ENCODE data around the gene CSNK1G3.

The CSNK1G3 gene

DNA sequence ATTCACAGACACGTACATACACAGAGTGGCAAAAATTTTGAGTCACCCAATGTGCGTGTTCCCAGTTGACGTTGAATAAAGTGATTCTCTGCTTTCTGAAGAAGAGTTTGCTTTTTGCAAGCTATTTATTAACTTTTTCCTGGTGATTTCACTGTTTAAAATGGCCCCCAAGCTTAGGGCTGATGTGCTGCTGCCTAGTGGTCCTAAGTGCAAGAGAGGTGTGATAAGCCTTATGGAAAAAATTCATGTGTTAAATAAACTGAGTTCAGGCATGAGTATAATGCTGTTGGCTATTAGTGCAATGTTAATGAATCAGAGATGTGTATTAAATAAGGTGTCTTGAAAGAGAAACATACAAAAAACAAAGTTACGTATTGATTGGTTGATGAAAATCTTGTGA, 16.9 kb downstream of the CSNK1G3 start:
- TF ChIP-seq CTCF (IDR thresholded peaks at IDR 0.05) (no peak), ZFX (IDR thresholded peaks at IDR 0.05; ENCODE audit: borderline replicate concordance) (no peak)

GRCh38 chr5:123530728-123531127, 18.8 kb downstream of the CSNK1G3 start:
- no peak for TF ChIP-seq ZFX (IDR thresholded peaks at IDR 0.05; ENCODE audit: borderline replicate concordance)
- no peak for TF ChIP-seq CTCF (IDR thresholded peaks at IDR 0.05)
- H3K27ac ChIP-seq: no peak overlapping the region

More for the DNA sequence above, 16.9 kb downstream of the CSNK1G3 start:
- no peak overlapping the region for H3K27ac ChIP-seq

DNA sequence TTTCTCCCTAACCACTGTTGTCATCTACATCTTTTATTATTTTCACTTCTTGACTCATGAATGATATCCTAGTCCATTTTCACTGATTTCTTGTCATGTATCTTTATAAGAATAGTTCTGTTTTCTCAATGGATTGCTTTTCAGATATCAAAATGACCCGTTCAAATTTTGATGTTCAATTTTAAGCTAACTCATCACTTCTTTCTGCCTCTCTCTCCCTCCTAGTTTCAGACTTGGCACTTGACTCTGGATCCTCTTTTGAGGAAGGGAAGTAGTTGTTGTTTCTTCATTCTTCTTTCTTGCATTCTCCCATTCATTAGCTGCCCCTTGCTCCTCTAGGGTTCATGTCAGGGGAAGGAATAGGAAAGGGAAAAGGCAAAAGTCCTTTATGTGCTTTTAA, 23.7 kb downstream of the CSNK1G3 start:
- TF ChIP-seq ZFX (IDR thresholded peaks at IDR 0.05; ENCODE audit: borderline replicate concordance) (no peak), CTCF (IDR thresholded peaks at IDR 0.05) (no peak)
- H3K27ac ChIP-seq: no peak overlapping the region

DNA sequence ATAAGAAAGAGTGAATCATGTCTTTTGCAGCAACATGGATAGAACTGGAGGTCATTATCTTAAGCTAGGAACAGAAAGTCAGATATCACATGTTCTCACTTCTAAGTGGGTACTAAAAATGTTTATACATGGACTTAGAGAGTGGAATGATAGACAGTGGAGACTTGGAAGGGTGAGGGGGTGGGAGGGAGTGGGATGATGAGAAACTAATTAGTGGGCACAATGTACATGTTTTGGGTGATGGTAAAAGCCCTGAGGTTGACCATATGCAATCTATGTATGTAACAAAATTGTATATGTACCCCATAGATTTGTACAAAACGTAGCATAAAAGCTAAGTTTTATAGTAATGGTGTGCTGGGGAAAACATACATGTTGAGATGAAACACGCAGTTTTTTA, 25.3 kb downstream of the CSNK1G3 start:
- TF ChIP-seq CTCF (IDR thresholded peaks at IDR 0.05) (no peak), ZFX (IDR thresholded peaks at IDR 0.05; ENCODE audit: borderline replicate concordance) (no peak)
- H3K27ac ChIP-seq: no peak overlapping the region

GRCh38 chr5:123537845-123538244, 25.9 kb downstream of the CSNK1G3 start:
- H3K27ac ChIP-seq: no peak overlapping the region
- TF ChIP-seq ZFX (IDR thresholded peaks at IDR 0.05; ENCODE audit: borderline replicate concordance) (no peak), CTCF (IDR thresholded peaks at IDR 0.05) (no peak)

DNA sequence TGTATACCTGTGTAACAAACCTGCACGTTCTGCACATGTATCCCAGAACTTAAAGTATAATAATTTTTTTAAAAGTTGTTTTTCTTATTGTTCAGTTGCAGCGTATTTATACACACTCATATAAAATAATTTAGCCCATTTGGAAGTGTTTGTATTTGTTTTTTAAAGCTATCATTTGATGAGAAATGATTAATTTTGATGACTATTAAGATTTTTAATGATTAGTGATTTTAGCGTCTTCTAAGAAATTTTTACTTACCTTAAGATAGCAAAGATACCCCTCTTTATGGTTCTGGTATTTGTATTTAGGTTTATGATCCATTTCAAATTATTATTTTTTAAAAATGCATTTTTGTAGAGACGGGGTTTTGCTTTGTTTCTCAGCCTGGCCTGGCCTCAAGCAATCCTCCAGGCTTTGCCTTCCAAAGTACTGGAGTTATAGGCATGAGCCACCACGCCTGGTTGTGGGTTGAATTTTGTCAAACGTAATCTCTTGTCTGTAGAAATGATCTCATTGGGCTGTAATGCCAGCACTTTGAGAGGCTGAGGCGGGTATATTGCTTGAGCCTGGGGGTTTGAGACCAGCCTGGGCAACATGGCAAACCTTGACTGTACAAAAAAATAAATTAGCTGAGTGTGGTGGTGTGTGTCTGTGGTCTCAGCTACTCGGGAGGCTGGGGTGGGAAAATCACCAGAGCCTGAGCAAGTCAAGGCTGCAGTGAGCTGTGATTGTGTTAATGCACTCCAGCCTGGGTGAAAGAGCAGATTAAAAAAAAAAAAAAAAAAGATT, 26.9 kb downstream of the CSNK1G3 start:
- TF ChIP-seq ZFX (IDR thresholded peaks at IDR 0.05; ENCODE audit: borderline replicate concordance) (no peak), CTCF (IDR thresholded peaks at IDR 0.05) (no peak)
- no peak overlapping the region for H3K27ac ChIP-seq

DNA sequence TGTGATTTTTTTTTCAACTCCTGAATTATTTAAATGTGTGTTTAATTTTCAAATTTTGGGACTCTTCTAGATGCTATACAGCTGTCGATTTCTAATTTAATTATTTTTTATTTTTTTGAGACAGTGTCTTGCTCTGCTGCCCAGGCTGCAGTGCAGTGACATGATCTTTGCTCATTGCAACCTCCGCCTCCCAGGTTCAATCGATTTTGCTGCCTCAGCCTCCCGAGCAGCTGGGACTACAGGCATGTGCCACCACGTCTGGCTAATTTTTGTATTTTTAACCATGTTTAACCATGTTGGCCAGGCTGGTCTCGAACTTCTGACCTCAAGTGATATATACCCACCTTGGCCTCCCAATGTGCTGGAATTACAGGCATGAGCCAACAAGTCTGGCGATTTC, 28.6 kb downstream of the CSNK1G3 start:
- H3K27ac ChIP-seq: no peak overlapping the region

More for the DNA sequence above, 28.6 kb downstream of the CSNK1G3 start:
- no peak for TF ChIP-seq CTCF (IDR thresholded peaks at IDR 0.05)
- TF ChIP-seq ZFX (IDR thresholded peaks at IDR 0.05; ENCODE audit: borderline replicate concordance): no peak
